Memory B cell (primary cell): ENCODE measurements around the gene UNC5A.

Experiments used
- ATAC-seq: fragments of 150-1000 bp; cut with Tn5 transposase; 2 replicates; pipeline ENCODE4 v1.10.0; 2021; ENCODE audit warnings: low read depth, mild to moderate bottlenecking, moderate library complexity
- DNase-seq, 2 donors: peaks; one replicate each; pipeline ENCODE4 v3.0.0; 2022; ENCODE audit warnings: low spot score in 2 of 2
- H3K27ac Mint-ChIP-seq: one replicate; pipeline ENCODE4 v1.8.0; 2022; ENCODE audit warnings: mild to moderate bottlenecking, moderate library complexity, mixed read lengths
- H3K27me3 Mint-ChIP-seq: one replicate; pipeline ENCODE4 v1.8.0; 2022; ENCODE audit warnings: mixed read lengths
- H3K36me3 Mint-ChIP-seq: one replicate; pipeline ENCODE4 v1.8.0; 2022; ENCODE audit warnings: mild to moderate bottlenecking, mixed read lengths
- H3K4me1 Mint-ChIP-seq: one replicate; pipeline ENCODE4 v1.8.0; 2022; ENCODE audit warnings: mixed read lengths
- H3K4me3 Mint-ChIP-seq: one replicate; pipeline ENCODE4 v1.8.0; 2022; ENCODE audit warnings: mild to moderate bottlenecking, moderate library complexity, mixed read lengths
- H3K9me3 Mint-ChIP-seq: one replicate; pipeline ENCODE4 v1.8.0; 2022; ENCODE audit warnings: mixed read lengths

Gene UNC5A

GRCh38 chr5:176800024-176800423 is 10.3 kb upstream of the UNC5A start:
- no peaks in the 10 kb centered on the region for H3K4me1 Mint-ChIP-seq
- H3K27me3 Mint-ChIP-seq, result peaks cover 21% of the 10 kb centered on the region
- H3K9me3 Mint-ChIP-seq, result no peaks in the 10 kb centered on the region
- DNase-seq (no peak), ATAC-seq (no peak)
- no peak overlapping the region for H3K4me3 Mint-ChIP-seq
- H3K36me3 Mint-ChIP-seq, result no peaks in the 10 kb centered on the region
- no peak overlapping the region for H3K27ac Mint-ChIP-seq

GRCh38 chr5:176802116-176802784 is 8.1 kb upstream of the UNC5A start:
- Mint-ChIP-seq H3K27ac (no peak overlapping the region), H3K4me3 (no peak overlapping the region), H3K9me3 (no peaks in the 10 kb centered on the region), H3K36me3 (no peaks in the 10 kb centered on the region), H3K4me1 (no peaks in the 10 kb centered on the region), H3K27me3 (peaks cover 10% of the 10 kb centered on the region)
- ATAC-seq, result no peak
- no peak for DNase-seq

GRCh38 chr5:176803068-176803942 is 7.1 kb upstream of the UNC5A start:
- Mint-ChIP-seq H3K27ac (no peak overlapping the region), H3K4me3 (no peak overlapping the region), H3K9me3 (no peaks in the 10 kb centered on the region), H3K36me3 (no peaks in the 10 kb centered on the region), H3K4me1 (no peaks in the 10 kb centered on the region), H3K27me3 (peaks cover 15% of the 10 kb centered on the region)
- ATAC-seq (no peak), DNase-seq (no peak)

- no peak overlapping the region for H3K4me3 Mint-ChIP-seq
- no peak overlapping the region for H3K27ac Mint-ChIP-seq
- no peaks in the 10 kb centered on the region for H3K36me3 Mint-ChIP-seq
- no peaks in the 10 kb centered on the region for H3K4me1 Mint-ChIP-seq
- H3K27me3 Mint-ChIP-seq, result peaks cover 21% of the 10 kb centered on the region
- no peak for ATAC-seq
- DNase-seq, result no peak
- no peaks in the 10 kb centered on the region for H3K9me3 Mint-ChIP-seq
These were observed 6.3 kb upstream of the UNC5A start for GRCh38 chr5:176803943-176804498.

- Mint-ChIP-seq H3K27ac (no peak overlapping the region), H3K27me3 (peaks cover 23% of the 10 kb centered on the region), H3K4me3 (no peak overlapping the region), H3K9me3 (no peaks in the 10 kb centered on the region), H3K4me1 (peaks cover 1% of the 10 kb centered on the region), H3K36me3 (no peaks in the 10 kb centered on the region)
- ATAC-seq (no peak), DNase-seq (no peak)
These were observed 4.2 kb upstream of the UNC5A start for GRCh38 chr5:176806137-176806536.

GRCh38 chr5:176809544-176810080 is 747 bp upstream of the UNC5A start:
- H3K4me3 Mint-ChIP-seq, result peak overlapping the region; percentile 30
- peaks cover 10% of the 10 kb centered on the region for H3K4me1 Mint-ChIP-seq
- H3K9me3 Mint-ChIP-seq, result no peaks in the 10 kb centered on the region
- no peak overlapping the region for H3K27ac Mint-ChIP-seq
- H3K27me3 Mint-ChIP-seq, result peaks cover 39% of the 10 kb centered on the region
- DNase-seq, result no peak
- ATAC-seq, result peak; percentile 13
- no peaks in the 10 kb centered on the region for H3K36me3 Mint-ChIP-seq

- Mint-ChIP-seq H3K4me1 (peaks cover 10% of the 10 kb centered on the region), H3K4me3 (peak overlapping the region; percentile 80), H3K27ac (no peak overlapping the region), H3K36me3 (no peaks in the 10 kb centered on the region), H3K27me3 (peaks cover 44% of the 10 kb centered on the region), H3K9me3 (no peaks in the 10 kb centered on the region)
- DNase-seq (no peak), ATAC-seq (no peak)
These were observed 535 bp downstream of the UNC5A start for GRCh38 chr5:176810687-176811501.

GRCh38 chr5:176812269-176813259 is 2.2 kb downstream of the UNC5A start:
- Mint-ChIP-seq H3K4me1 (peaks cover 14% of the 10 kb centered on the region), H3K27ac (no peak overlapping the region), H3K4me3 (peak overlapping the region; percentile 80), H3K27me3 (peaks cover 46% of the 10 kb centered on the region), H3K9me3 (no peaks in the 10 kb centered on the region), H3K36me3 (no peaks in the 10 kb centered on the region)
- DNase-seq (no peak), ATAC-seq (no peak)

- Mint-ChIP-seq H3K4me3 (no peak overlapping the region), H3K9me3 (no peaks in the 10 kb centered on the region), H3K27ac (no peak overlapping the region), H3K27me3 (peaks cover 40% of the 10 kb centered on the region), H3K36me3 (no peaks in the 10 kb centered on the region), H3K4me1 (peaks cover 21% of the 10 kb centered on the region)
- DNase-seq, result no peak
- ATAC-seq, result no peak
These were observed 3.4 kb downstream of the UNC5A start for GRCh38 chr5:176813587-176814312.

- Mint-ChIP-seq H3K36me3 (no peaks in the 10 kb centered on the region), H3K27ac (no peak overlapping the region), H3K27me3 (peaks cover 41% of the 10 kb centered on the region), H3K4me3 (no peak overlapping the region), H3K4me1 (peaks cover 21% of the 10 kb centered on the region), H3K9me3 (no peaks in the 10 kb centered on the region)
- no peak for ATAC-seq
- DNase-seq, result no peak
These were observed 3.9 kb downstream of the UNC5A start for GRCh38 chr5:176814313-176814685.

GRCh38 chr5:176814836-176815438 is 4.6 kb downstream of the UNC5A start:
- Mint-ChIP-seq H3K9me3 (no peaks in the 10 kb centered on the region), H3K36me3 (no peaks in the 10 kb centered on the region), H3K27ac (no peak overlapping the region), H3K4me3 (no peak overlapping the region), H3K27me3 (peaks cover 44% of the 10 kb centered on the region), H3K4me1 (peaks cover 21% of the 10 kb centered on the region)
- DNase-seq (no peak), ATAC-seq (no peak)
